Measurements from ENCODE around the gene ZNG1C.
"Not testable (repeated sequence)": the region's sequence is repeated elsewhere in the genome, so short reads cannot be mapped to it uniquely, and the experiment has no call there.

Gene ZNG1C

DNA sequence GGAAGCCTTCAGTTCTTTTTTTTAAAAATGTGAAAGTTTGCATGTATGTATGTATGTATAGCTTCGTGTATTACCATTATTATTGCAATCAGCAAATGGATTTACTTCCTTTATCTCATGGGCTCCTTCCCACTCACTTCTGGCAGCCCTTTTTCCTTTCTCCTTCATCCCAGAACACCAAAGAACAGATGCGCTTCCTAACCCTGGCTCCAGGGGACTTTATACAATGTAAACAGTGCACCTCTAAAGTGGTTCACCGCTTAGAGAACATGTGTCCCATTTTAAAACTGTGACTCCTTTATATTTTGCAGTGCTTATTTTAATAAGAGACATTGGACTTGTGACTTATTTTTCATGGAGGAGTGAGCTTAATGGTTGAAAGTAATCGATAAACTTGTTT lies 101.5 kb downstream of the ZNG1C start:
- DNase-seq (ENCODE audit: low spot score), result not testable (repeated sequence)

GRCh38 chr9:68343992-68344391 lies 102.2 kb downstream of the ZNG1C start:
- not testable (repeated sequence) for DNase-seq (ENCODE audit: low spot score)

Data from activated CD4-positive, alpha-beta T cell treated with anti-CD3 and anti-CD28 coated beads, Interleukin-2, Interleukin-4, amounts not matched to agents 100 ng/mL and 50 ng/mL, durations not matched to agents 16 hours and 8 hours (primary cell).